AG09319 (cell line): ENCODE data around the gene MEG3.

Experiments used
- DNase-seq: peaks from one replicate; pipeline ENCODE4 v3.0.0-alpha.2; 2010; ENCODE audit warnings: low read depth; ENCODE audit errors: extremely low read depth
- TF ChIP-seq, protein P1 (sequence below): IDR thresholded peaks from 2 replicates; pipeline ENCODE4 v1.5.1; 2011; ENCODE audit warnings: low read depth, mild to moderate bottlenecking, inconsistent platforms, low read length, moderate library complexity

MEG3 gene

GRCh38 chr14:100882026-100882967 is 56.4 kb downstream of the MEG3 start:
- TF ChIP-seq, protein P1, sequence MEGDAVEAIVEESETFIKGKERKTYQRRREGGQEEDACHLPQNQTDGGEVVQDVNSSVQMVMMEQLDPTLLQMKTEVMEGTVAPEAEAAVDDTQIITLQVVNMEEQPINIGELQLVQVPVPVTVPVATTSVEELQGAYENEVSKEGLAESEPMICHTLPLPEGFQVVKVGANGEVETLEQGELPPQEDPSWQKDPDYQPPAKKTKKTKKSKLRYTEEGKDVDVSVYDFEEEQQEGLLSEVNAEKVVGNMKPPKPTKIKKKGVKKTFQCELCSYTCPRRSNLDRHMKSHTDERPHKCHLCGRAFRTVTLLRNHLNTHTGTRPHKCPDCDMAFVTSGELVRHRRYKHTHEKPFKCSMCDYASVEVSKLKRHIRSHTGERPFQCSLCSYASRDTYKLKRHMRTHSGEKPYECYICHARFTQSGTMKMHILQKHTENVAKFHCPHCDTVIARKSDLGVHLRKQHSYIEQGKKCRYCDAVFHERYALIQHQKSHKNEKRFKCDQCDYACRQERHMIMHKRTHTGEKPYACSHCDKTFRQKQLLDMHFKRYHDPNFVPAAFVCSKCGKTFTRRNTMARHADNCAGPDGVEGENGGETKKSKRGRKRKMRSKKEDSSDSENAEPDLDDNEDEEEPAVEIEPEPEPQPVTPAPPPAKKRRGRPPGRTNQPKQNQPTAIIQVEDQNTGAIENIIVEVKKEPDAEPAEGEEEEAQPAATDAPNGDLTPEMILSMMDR: no peak

GRCh38 chr14:100882991-100883788 is 57.3 kb downstream of the MEG3 start:
- DNase-seq: no peak
- TF ChIP-seq, protein P1: no peak

More at GRCh38 chr14:100882026-100882967, 56.4 kb downstream of the MEG3 start:
- no peak for DNase-seq

- TF ChIP-seq, protein P1: no peak
- DNase-seq: no peak
These were observed 57.8 kb downstream of the MEG3 start for GRCh38 chr14:100883789-100884101.

GRCh38 chr14:100884456-100884855 is 58.5 kb downstream of the MEG3 start:
- TF ChIP-seq, protein P1: no peak
- DNase-seq: no peak

- no peak for DNase-seq
- TF ChIP-seq, protein P1: no peak
These were observed 59.3 kb downstream of the MEG3 start for GRCh38 chr14:100885196-100885595.

GRCh38 chr14:100885617-100886016 is 59.7 kb downstream of the MEG3 start:
- DNase-seq: no peak
- TF ChIP-seq, protein P1: peak; percentile 5
